Activated CD4-positive, alpha-beta T cell treated with anti-CD3 and anti-CD28 coated beads, Interleukin-2, amount 50 U/mL, for 1 hour (primary cell): Measurements from ENCODE around the gene DCDC1.

Experiments
- DNase-seq: peaks from one replicate; pipeline ENCODE4 v3.0.0-alpha.2; 2020

Gene DCDC1

GRCh38 chr11:31231601-31232000 is 137.9 kb downstream of the DCDC1 start:
- DNase-seq, result no peak

DNA sequence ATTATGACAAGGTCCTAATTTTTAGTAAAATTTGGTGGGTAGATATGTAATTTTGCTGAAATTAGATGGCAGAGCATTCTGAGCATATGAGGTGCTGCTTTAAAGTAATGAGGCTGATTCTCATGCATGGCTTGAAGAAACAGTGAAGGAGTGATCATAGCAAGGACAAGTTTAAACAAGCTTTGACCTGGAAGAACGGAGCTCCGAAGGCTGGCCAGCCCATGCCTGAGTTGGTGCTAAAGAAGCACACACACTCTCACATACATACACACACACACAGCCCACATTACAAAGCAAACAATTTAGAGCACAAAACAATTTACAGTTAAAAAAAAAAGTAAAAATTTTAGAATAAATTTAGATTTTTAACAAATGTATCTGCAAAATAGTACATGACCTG is 150.7 kb downstream of the DCDC1 start:
- DNase-seq, result no peak

- DNase-seq, result no peak
Measured at GRCh38 chr11:31214372-31214771, 155.2 kb downstream of the DCDC1 start.

- DNase-seq, result no peak
Measured at GRCh38 chr11:31199378-31199777, 170.2 kb downstream of the DCDC1 start.

DNA sequence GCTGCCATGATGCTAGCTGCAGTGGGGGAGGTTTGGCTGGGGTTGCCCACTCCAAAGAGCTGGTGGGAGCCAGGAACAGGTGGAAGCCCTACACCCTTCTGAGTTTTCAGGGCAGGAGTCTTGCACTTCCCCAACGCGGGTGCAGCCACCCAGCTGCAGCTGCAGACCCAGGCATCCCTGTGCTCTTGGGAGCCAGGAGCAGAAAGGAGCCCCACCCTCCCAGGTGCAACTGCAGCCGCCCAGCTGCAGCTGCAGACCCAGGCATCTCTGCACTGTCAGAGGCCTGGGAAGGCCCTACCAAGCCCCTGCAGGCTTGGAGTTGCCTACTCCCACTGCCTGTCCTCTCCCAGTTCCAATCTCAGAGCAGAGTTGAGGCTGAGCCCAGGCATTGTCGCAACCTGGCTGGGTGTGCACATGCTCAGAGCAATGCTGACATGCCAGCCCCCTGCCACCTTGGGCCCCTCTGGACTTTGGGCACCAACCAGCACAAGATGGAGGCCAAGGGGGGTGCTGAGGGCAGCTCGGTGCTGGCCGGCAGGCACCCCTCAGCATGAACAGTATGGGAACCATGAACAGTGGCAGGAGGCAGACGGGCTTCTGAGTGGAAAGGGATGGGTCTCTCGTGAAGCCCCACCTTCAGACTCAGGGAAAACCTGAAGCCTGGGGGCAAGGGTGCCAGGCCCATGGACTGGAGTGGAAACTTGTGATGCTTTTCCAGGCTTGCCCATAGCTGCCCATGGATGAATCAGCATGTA is 195.4 kb downstream of the DCDC1 start:
- no peak for DNase-seq

GRCh38 chr11:31160504-31161422 is 208.8 kb downstream of the DCDC1 start:
- DNase-seq, result no peak

DNA sequence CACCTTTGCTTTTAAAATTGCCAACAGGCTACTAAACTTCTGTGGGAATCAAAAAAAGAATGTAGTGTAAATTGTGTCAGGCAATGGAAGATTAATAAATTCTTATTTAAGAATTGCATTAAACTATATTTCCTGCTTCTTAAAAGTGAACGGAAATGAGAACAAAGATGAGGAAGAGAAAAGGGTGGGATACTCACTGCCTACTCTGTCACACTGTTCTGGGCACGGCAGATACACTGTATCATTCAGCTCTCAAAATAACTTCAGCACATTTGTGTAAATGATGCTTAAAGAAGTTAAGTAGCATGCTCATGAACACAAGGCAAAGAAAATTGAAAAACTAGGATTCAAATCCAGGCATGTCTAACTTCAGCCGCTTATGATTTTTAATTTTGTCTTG is 218.7 kb downstream of the DCDC1 start:
- no peak for DNase-seq

DNA sequence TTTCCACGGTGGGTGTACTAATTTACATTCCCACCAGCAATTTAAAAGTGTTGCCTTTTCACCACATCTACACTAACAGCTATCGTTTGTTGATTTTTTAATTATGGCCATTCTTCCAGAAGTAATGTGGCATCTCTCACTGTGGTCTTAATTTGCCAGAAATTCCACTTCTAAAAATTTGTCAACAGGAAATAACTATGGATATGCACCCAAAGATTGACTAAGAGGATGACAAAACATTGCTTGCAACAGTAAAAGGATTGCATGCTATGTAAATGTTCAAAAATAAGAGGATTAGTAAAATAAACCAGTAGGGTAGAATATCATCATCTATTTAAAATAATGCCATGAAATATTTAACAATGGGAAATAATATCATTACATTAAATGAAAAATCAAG is 219.5 kb downstream of the DCDC1 start:
- DNase-seq, result no peak

DNA sequence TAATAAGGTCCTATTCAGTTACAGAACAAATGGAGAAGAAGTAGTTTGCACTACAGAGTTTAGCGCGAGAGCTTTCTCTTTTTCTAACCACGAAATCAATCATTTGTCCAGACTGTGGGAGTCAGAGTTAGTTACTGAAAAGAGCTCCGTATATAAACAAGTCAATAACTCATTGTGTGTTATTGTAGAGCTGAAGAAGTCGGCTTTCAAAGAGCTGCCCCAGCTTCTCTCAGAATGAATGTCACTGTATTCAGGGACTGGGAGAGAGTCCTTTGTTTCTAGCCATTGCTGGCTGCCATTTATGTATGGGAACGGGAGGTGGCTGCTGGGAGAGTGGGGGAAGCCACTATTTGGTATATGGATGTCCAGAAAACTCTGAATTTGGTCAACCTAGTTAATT is 227.8 kb downstream of the DCDC1 start:
- no peak for DNase-seq

- no peak for DNase-seq
Measured at GRCh38 chr11:31139479-31139878, 230.1 kb downstream of the DCDC1 start.

- DNase-seq, result no peak
Measured at GRCh38 chr11:31132531-31133421, 236.8 kb downstream of the DCDC1 start.

DNA sequence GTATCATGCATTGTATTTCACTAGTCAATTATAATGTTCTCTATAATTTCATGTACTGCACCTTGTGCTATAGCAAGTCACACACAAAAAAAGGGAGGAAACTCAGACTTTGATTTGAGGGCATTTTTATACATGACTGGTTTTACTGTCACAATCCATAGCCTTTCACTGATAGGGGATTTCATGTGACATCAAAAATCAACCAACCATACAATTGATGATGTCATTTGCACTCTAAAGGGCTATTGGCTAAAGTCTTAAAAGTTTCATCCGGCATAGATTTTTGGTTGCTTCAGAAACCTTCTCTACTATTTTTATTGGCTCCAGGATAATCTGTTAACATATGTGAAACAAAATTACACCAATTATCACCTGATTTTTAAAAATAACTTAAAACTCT is 237.8 kb downstream of the DCDC1 start:
- no peak for DNase-seq

- DNase-seq, result no peak
Measured at GRCh38 chr11:31127290-31127689, 242.2 kb downstream of the DCDC1 start.

DNA sequence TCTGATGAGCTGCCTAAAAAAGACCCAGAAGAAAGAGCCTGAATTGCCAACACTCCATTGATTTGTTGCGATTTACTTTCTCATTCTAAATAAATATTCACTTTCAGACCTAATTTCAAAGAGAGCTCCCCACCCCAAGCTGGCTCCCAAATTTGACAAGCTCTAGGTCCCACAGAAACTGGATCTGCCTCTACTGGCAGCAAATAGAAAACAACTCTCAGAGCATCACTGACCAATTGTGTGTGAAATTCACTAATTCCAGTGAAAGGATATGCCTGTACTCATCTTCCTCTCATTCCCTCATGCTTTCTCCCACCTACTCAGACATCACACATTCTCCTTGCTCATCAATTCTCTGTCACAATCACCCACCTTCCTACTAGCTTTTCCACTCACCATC is 249.1 kb downstream of the DCDC1 start:
- DNase-seq, result no peak

GRCh38 chr11:31118566-31118965 is 251.0 kb downstream of the DCDC1 start:
- no peak for DNase-seq

- no peak for DNase-seq
Measured at GRCh38 chr11:31117038-31117437, 252.5 kb downstream of the DCDC1 start.

- no peak for DNase-seq
Measured at GRCh38 chr11:31114442-31114841, 255.1 kb downstream of the DCDC1 start.

DNA sequence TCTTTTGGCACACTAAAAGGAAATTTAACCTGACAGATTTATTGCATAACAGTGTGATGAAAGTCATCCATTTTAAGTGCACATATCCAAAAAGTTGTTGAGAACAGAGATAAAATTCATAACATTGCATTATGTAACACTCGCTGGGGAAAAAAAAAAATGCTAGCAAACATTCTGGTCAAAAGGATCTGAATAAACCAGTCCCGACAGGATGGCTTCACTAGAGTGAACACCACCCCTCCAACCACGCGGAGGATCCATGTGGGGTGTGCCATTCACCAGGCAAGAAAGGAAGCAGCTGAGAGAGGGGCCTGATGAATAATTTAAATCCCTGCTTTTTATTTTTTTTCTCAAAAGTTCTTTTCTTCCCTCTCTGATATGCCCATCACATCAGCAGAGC is 258.7 kb downstream of the DCDC1 start:
- no peak for DNase-seq

- DNase-seq, result no peak
Measured at GRCh38 chr11:31109446-31109845, 260.1 kb downstream of the DCDC1 start.

DNA sequence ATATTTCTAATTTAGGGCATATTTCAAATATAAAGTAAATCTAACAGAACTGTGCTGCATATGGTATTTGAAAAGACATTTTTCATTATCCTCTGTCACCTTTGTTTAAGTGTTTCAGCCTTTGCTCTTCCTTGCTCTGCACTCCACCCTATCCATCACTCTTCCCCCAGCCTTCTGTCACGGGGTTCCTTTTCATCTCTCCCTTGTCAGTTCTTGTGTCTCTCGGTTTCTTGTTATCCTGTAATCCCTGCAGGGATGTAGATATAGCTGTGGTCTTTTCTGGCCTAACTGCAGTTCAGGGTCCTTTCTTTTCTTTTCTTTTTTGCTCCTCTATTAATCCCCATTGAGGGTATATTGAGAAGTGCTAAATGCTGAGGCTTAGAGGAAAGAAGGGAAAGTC is 261.9 kb downstream of the DCDC1 start:
- no peak for DNase-seq

GRCh38 chr11:31106968-31107576 is 262.5 kb downstream of the DCDC1 start:
- DNase-seq, result peak; percentile 30

DNA sequence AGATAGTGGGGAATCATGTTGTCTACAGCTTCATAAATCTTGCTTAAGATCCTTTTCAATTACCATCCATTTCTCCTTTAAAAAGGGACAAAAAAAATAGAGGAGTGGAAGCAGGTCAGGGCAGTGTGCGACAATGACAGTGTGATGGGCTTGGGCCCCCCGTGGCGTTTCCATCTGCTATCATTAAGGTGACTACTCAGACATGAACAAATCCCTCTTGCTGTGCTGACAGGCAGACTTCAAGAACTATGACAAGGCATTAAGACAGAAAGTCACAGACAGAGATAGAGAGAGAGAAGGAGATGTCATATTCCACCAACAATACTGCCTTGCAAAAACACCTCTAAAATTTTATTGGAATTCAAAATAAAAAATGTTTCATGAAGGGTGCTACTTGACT is 263.2 kb downstream of the DCDC1 start:
- DNase-seq, result no peak

- DNase-seq, result no peak
Measured at GRCh38 chr11:31102875-31103274, 266.7 kb downstream of the DCDC1 start.
